IMR-90 (cell line): ENCODE measurements around the gene BCL11B. TPM values are rescaled to one million over a fixed set of nuclear protein-coding genes. Genes with fewer than 3 reads are reported as not detected.

Experiments
- ATAC-seq: fragments of 200-7000 bp; cut with Tn5 transposase; 2 replicates; pipeline ENCODE4 v1.9.1; 2020; ENCODE audit warnings: low read depth, mild to moderate bottlenecking, moderate library complexity
- BruUV-seq: library from RNA; stranded (reverse); fragments of 400-500 nt; replicated peaks from 2 replicates; lab custom pipeline; 2021; lab: Mats Ljungman, UMichigan
- CTCF ChIA-PET: fragments of 300-600 bp; formaldehyde crosslinking; extraction: SDS; loops from one replicate; lab custom pipeline; 2021; ENCODE audit warnings: antibody characterized with exemption; lab: Yijun Ruan, JAX
- POLR2A ChIA-PET: fragments of 300-600 bp; sonication (Branson Sonifier 250); formaldehyde crosslinking; loops from one replicate; lab custom pipeline; 2022; ENCODE audit warnings: antibody characterized with exemption; ENCODE audit not compliant: unreplicated experiment; lab: Charles Lee
- DNase-seq: peaks from one replicate; pipeline ENCODE4 v3.0.0; 2013
- H2AFZ ChIP-seq: replicated peaks from 2 replicates; pipeline ENCODE3; 2013; ENCODE audit warnings: low read length, mild to moderate bottlenecking; ENCODE audit not compliant: poor library complexity
- H2AK5ac ChIP-seq: 2 replicates; pipeline ENCODE4 v1.6.1; 2013; ENCODE audit warnings: low read depth, low read length, inconsistent platforms
- H2AK9ac ChIP-seq: replicated peaks from 2 replicates; pipeline ENCODE3; 2013; ENCODE audit warnings: mild to moderate bottlenecking, low read depth, low read length, moderate library complexity; ENCODE audit not compliant: poor library complexity
- H2BK120ac ChIP-seq: 2 replicates; pipeline ENCODE4 v1.6.1; 2013; ENCODE audit warnings: low read depth, low read length, inconsistent platforms
- H2BK15ac ChIP-seq: 3 replicates; pipeline ENCODE4 v1.6.1; 2013; ENCODE audit warnings: low read depth, low read length, inconsistent platforms
- H2BK20ac ChIP-seq: 2 replicates; pipeline ENCODE4 v1.6.1; 2013; ENCODE audit warnings: low read depth, mild to moderate bottlenecking, inconsistent platforms, low read length, moderate library complexity
- H2BK5ac ChIP-seq: 2 replicates; pipeline ENCODE4 v1.6.1; 2013; ENCODE audit warnings: mild to moderate bottlenecking, low read depth, low read length, inconsistent platforms; ENCODE audit not compliant: poor library complexity, severe bottlenecking
- H3K14ac ChIP-seq: replicated peaks from 2 replicates; pipeline ENCODE4 v1.6.1; 2013; ENCODE audit warnings: low read depth, low read length, inconsistent platforms
- H3K18ac ChIP-seq: 2 replicates; pipeline ENCODE4 v1.6.1; 2013; ENCODE audit warnings: low read depth, low read length, control low read depth
- H3K23ac ChIP-seq: 2 replicates; pipeline ENCODE4 v1.6.1; 2013; ENCODE audit warnings: low read depth, low read length, inconsistent platforms
- H3K27ac ChIP-seq: 2 replicates; pipeline ENCODE4 v1.5.1; 2013; ENCODE audit warnings: mild to moderate bottlenecking, control low read depth, low read length; ENCODE audit not compliant: insufficient read depth
- H3K27me3 ChIP-seq: 2 replicates; pipeline ENCODE4 v1.6.1; 2013; ENCODE audit warnings: low read length; ENCODE audit not compliant: control insufficient read depth, insufficient read depth
- H3K36me3 ChIP-seq: 2 replicates; pipeline ENCODE4 v1.6.1; 2013; ENCODE audit warnings: low read length, mixed read lengths; ENCODE audit not compliant: control insufficient read depth, insufficient read depth
- H3K4ac ChIP-seq: 2 replicates; pipeline ENCODE4 v1.6.1; 2013; ENCODE audit warnings: low read depth, low read length, inconsistent platforms
- H3K4me1 ChIP-seq: 2 replicates; pipeline ENCODE4 v1.6.1; 2013; ENCODE audit warnings: low read length, mixed read lengths; ENCODE audit not compliant: control insufficient read depth, insufficient read depth
- H3K4me2 ChIP-seq: 2 replicates; pipeline ENCODE4 v1.6.1; 2013; ENCODE audit warnings: low read depth, mild to moderate bottlenecking, control low read depth, low read length, moderate library complexity
- H3K4me3 ChIP-seq: 2 replicates; pipeline ENCODE4 v1.5.1; 2013; ENCODE audit warnings: low read depth, mild to moderate bottlenecking, control low read depth, low read length, moderate library complexity; ENCODE audit not compliant: insufficient read depth
- H3K56ac ChIP-seq: 2 replicates; pipeline ENCODE4 v1.6.1; 2013; ENCODE audit warnings: low read length, inconsistent platforms; ENCODE audit not compliant: insufficient read depth; ENCODE audit errors: extremely low read depth
- H3K79me1 ChIP-seq, 2 experiments: 2 replicates each; pipeline ENCODE4 v1.6.1; 2013; ENCODE audit warnings: low read length in 2 of 2, inconsistent platforms in 1 of 2, low read depth in 1 of 2
- H3K9ac ChIP-seq: 2 replicates; pipeline ENCODE4 v1.6.1; 2013; ENCODE audit warnings: low read depth, low read length, control low read depth
- H3K9me1 ChIP-seq: 2 replicates; pipeline ENCODE4 v1.6.1; 2013; ENCODE audit warnings: low read length, inconsistent platforms; ENCODE audit not compliant: insufficient read depth
- H3K9me3 ChIP-seq: 2 replicates; pipeline ENCODE4 v1.6.1; 2013; ENCODE audit warnings: low read length; ENCODE audit not compliant: control insufficient read depth, insufficient read depth
- H4K20me1 ChIP-seq: 2 replicates; pipeline ENCODE4 v1.6.1; 2013; ENCODE audit warnings: low read length, inconsistent platforms; ENCODE audit not compliant: insufficient read depth
- H4K5ac ChIP-seq: 2 replicates; pipeline ENCODE4 v1.6.1; 2013; ENCODE audit warnings: mild to moderate bottlenecking, low read depth, low read length, control low read depth
- H4K8ac ChIP-seq, 2 experiments: 2 replicates each; pipeline ENCODE4 v1.6.1; 2013; ENCODE audit warnings: low read depth in 2 of 2, low read length in 2 of 2, control low read depth in 1 of 2, inconsistent platforms in 1 of 2
- H4K91ac ChIP-seq: 2 replicates; pipeline ENCODE4 v1.6.1; 2013; ENCODE audit warnings: low read depth, low read length, inconsistent platforms; ENCODE audit not compliant: insufficient read depth
- BHLHE40 ChIP-seq: fragments of 150-350 bp; IDR thresholded peaks from 2 replicates; pipeline ENCODE4 v1.6.1; 2016; ENCODE audit warnings: mild to moderate bottlenecking, low read depth, low read length
- CHD1 ChIP-seq: IDR thresholded peaks from 2 replicates; pipeline ENCODE4 v1.6.1; 2012; ENCODE audit warnings: low read depth, low read length, improper control_type of control experiment
- FOS ChIP-seq: fragments of 150-350 bp; IDR thresholded peaks from 2 replicates; pipeline ENCODE4 v1.6.1; 2016; ENCODE audit warnings: low read depth, low read length
- MAFK ChIP-seq: IDR thresholded peaks from 2 replicates; pipeline ENCODE4 v1.6.1; 2012; ENCODE audit warnings: low read depth, low read length, improper control_type of control experiment
- MAZ ChIP-seq: IDR thresholded peaks from 2 replicates; pipeline ENCODE4 v1.6.1; 2012; ENCODE audit warnings: low read depth, mild to moderate bottlenecking, low read length, improper control_type of control experiment, moderate library complexity, borderline replicate concordance
- MXI1 ChIP-seq: IDR thresholded peaks from 2 replicates; pipeline ENCODE4 v1.6.1; 2012; ENCODE audit warnings: low read depth, mild to moderate bottlenecking, low read length, moderate library complexity, borderline replicate concordance
- NFE2L2 ChIP-seq: fragments of 150-350 bp; IDR thresholded peaks from 2 replicates; pipeline ENCODE4 v1.6.1; 2016; ENCODE audit warnings: low read depth, mild to moderate bottlenecking, low read length
- RAD21 ChIP-seq: IDR thresholded peaks from 2 replicates; pipeline ENCODE4 v1.6.1; 2012; ENCODE audit warnings: low read length, improper control_type of control experiment
- RCOR1 ChIP-seq: IDR thresholded peaks from 2 replicates; pipeline ENCODE4 v1.6.1; 2012; ENCODE audit warnings: mild to moderate bottlenecking, low read length, improper control_type of control experiment; ENCODE audit not compliant: insufficient replicate concordance
- RFX5 ChIP-seq: IDR thresholded peaks from 2 replicates; pipeline ENCODE4 v1.8.0; 2012; ENCODE audit warnings: low read depth, mild to moderate bottlenecking, low read length, moderate library complexity
- SMC3 ChIP-seq: fragments of 150-350 bp; IDR thresholded peaks from 2 replicates; pipeline ENCODE4 v1.6.1; 2016; ENCODE audit warnings: low read depth, mild to moderate bottlenecking, antibody characterized with exemption, low read length, moderate library complexity
- WGBS, 2 experiments: methylation state at CpG; one replicate each; pipeline versions ENCODE4 v1.1.5 to v1.1.7; 2013; ENCODE audit warnings: missing lambda C conversion rate in 2 of 2; ENCODE audit not compliant: insufficient read length in 1 of 2; ENCODE audit errors: extremely low coverage in 2 of 2; 5-methylcytosine and 5-hydroxymethylcytosine counted together
- dilution Hi-C: fragments of 300-500 bp; cut with HindIII; formaldehyde crosslinking; loops from one replicate; pipeline ENCODE4 v1.14.3; 2018; ENCODE audit warnings: low sequenced_read_pairs; ENCODE audit not compliant: unreplicated experiment
- in situ Hi-C: fragments of 300-500 bp; cut with MboI; formaldehyde crosslinking; loops from 3 replicates; pipeline ENCODE4 v1.14.3; 2019; ENCODE audit warnings: low sequenced_read_pairs, inconsistent platforms, mixed read lengths
- intact Hi-C: fragments of 100-400 bp; cut with micrococcal nuclease; formaldehyde crosslinking; loops from 2 replicates; pipeline ENCODE4 v1.10.0; 2022
- polyA plus RNA-seq, 3 experiments: library from polyadenylated mRNA; depleted of rRNA; stranded (reverse); fragments of >200 nt; gene quantifications; 2 replicates each; pipeline ENCODE4 v1.2.3, GENCODE V29; 2012; ENCODE audit warnings: low replicate concordance in 1 of 3
- total RNA-seq: library from RNA; depleted of rRNA; stranded (reverse); fragments of >200 nt; gene quantifications from 2 replicates; pipeline ENCODE4 v1.2.3, GENCODE V29; 2012
- TF ChIP-seq, protein P1 (sequence below): fragments of 150-350 bp; IDR thresholded peaks from 2 replicates; pipeline ENCODE4 v1.6.1; 2017; ENCODE audit warnings: mild to moderate bottlenecking, antibody characterized with exemption, low read length, low read depth
- TF ChIP-seq, protein P2 (sequence below): fragments of 150-350 bp; IDR thresholded peaks from 2 replicates; pipeline ENCODE4 v1.6.1; 2016; ENCODE audit warnings: low read depth, mild to moderate bottlenecking, low read length, moderate library complexity, borderline replicate concordance
- TF ChIP-seq, protein P3 (sequence below): conservative IDR thresholded peaks from 2 replicates; pipeline ENCODE4 v1.5.1; 2012; ENCODE audit warnings: mild to moderate bottlenecking, low read depth, low read length, improper control_type of control experiment

The BCL11B gene
- total and polyA plus RNA-seq, 2 of the 4 experiments (the other 2 are of a cell fraction) = under 0.01 TPM; not detected in 1

DNA sequence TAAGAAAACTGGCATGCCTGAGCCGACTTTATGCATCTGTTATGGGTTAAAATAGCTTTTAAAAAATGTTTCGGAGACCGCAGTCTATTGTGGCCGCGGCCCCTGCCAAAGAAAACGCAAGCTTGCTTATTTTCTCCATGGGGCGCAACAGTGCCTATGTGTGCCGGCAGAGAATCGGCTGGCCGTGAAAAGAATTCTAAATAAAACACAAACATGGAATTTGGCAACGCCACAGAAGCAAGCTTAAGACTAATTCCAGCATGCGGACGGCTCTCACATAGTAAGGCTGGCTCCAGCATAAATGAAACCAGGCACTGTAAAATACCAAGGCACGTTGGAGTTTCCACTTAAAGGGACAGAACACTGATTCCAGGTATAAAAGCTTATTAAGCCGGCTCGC lies 56.7 kb downstream of the BCL11B start:
- no peak overlapping the region for H3K18ac ChIP-seq
- CTCF ChIA-PET = no interaction called here
- dilution Hi-C loops = no loop called here
- no peak overlapping the region for H3K4ac ChIP-seq
- DNase-seq = no peak
- no peak overlapping the region for H2BK15ac ChIP-seq
- H3K9ac ChIP-seq = no peak overlapping the region
- no peaks in the 10 kb centered on the region for H3K79me1 ChIP-seq
- no peak overlapping the region for H4K91ac ChIP-seq
- no peak overlapping the region for H4K8ac ChIP-seq
- H3K14ac ChIP-seq = no peak overlapping the region
- H3K27me3 ChIP-seq = no peaks in the 10 kb centered on the region
- no CpG with 5 or more reads among the region's 16 CpGs for WGBS, 2 experiments
- no peak overlapping the region for H3K56ac ChIP-seq
- H2BK5ac ChIP-seq = no peak overlapping the region
- no peaks in the 10 kb centered on the region for H4K20me1 ChIP-seq
- intact Hi-C loops = no loop called here
- TF ChIP-seq RAD21 = no peak
- no peak for TF ChIP-seq RCOR1
- TF ChIP-seq FOS = no peak
- no peak for TF ChIP-seq MAZ
- TF ChIP-seq, protein P1, sequence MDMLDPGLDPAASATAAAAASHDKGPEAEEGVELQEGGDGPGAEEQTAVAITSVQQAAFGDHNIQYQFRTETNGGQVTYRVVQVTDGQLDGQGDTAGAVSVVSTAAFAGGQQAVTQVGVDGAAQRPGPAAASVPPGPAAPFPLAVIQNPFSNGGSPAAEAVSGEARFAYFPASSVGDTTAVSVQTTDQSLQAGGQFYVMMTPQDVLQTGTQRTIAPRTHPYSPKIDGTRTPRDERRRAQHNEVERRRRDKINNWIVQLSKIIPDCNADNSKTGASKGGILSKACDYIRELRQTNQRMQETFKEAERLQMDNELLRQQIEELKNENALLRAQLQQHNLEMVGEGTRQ = no peak
- TF ChIP-seq RFX5 = no peak
- TF ChIP-seq SMC3 = no peak
- TF ChIP-seq MXI1 = no peak
- TF ChIP-seq CHD1 = no peak
- TF ChIP-seq BHLHE40 = no peak
- TF ChIP-seq, protein P2, sequence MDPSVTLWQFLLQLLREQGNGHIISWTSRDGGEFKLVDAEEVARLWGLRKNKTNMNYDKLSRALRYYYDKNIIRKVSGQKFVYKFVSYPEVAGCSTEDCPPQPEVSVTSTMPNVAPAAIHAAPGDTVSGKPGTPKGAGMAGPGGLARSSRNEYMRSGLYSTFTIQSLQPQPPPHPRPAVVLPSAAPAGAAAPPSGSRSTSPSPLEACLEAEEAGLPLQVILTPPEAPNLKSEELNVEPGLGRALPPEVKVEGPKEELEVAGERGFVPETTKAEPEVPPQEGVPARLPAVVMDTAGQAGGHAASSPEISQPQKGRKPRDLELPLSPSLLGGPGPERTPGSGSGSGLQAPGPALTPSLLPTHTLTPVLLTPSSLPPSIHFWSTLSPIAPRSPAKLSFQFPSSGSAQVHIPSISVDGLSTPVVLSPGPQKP = no peak
- TF ChIP-seq NFE2L2 = no peak
- TF ChIP-seq, protein P3, sequence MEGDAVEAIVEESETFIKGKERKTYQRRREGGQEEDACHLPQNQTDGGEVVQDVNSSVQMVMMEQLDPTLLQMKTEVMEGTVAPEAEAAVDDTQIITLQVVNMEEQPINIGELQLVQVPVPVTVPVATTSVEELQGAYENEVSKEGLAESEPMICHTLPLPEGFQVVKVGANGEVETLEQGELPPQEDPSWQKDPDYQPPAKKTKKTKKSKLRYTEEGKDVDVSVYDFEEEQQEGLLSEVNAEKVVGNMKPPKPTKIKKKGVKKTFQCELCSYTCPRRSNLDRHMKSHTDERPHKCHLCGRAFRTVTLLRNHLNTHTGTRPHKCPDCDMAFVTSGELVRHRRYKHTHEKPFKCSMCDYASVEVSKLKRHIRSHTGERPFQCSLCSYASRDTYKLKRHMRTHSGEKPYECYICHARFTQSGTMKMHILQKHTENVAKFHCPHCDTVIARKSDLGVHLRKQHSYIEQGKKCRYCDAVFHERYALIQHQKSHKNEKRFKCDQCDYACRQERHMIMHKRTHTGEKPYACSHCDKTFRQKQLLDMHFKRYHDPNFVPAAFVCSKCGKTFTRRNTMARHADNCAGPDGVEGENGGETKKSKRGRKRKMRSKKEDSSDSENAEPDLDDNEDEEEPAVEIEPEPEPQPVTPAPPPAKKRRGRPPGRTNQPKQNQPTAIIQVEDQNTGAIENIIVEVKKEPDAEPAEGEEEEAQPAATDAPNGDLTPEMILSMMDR = no peak
- no peak; the same call in 1 of the 2 replicates for TF ChIP-seq MAFK
- H3K4me3 ChIP-seq = no peak overlapping the region
- in situ Hi-C loops = no loop called here
- no peak overlapping the region for H3K4me2 ChIP-seq
- H2BK120ac ChIP-seq = no peak overlapping the region
- no peak overlapping the region for H2AK5ac ChIP-seq
- H3K9me1 ChIP-seq = no peaks in the 10 kb centered on the region; the same call in 1 of the 2 replicates
- no peak overlapping the region for H3K23ac ChIP-seq
- no peak overlapping the region for H2AK9ac ChIP-seq
- no peak; the same call in 1 of the 2 replicates for ATAC-seq
- no TSS peak for BruUV-seq
- H3K36me3 ChIP-seq = no peaks in the 10 kb centered on the region
- no peak overlapping the region for H3K27ac ChIP-seq
- no peaks in the 10 kb centered on the region for H3K4me1 ChIP-seq
- peaks cover 16% of the 10 kb centered on the region for H3K9me3 ChIP-seq
- no peak overlapping the region for H2AFZ ChIP-seq
- POLR2A ChIA-PET = no interaction called here
- H4K5ac ChIP-seq = no peak overlapping the region
- no peak overlapping the region for H2BK20ac ChIP-seq
